GM12878 (cell line): ENCODE data around the gene BGLAP. TPM values are rescaled to one million over a fixed set of nuclear protein-coding genes. Genes with fewer than 3 reads are reported as not detected.

Experiments used
- ATAC-seq: fragments of 200-7000 bp; cut with Tn5 transposase; 3 replicates; pipeline ENCODE4 v1.9.1; 2020; ENCODE audit warnings: mild to moderate bottlenecking, moderate library complexity
- BruUV-seq: library from RNA; stranded (reverse); fragments of 400-500 nt; replicated peaks from 2 replicates; lab custom pipeline; 2021; lab: Mats Ljungman, UMichigan
- CTCF ChIA-PET: fragments of 300-600 bp; sonication (Branson Sonifier 250); formaldehyde crosslinking; extraction: SDS; loops from one replicate; lab custom pipeline; 2021; ENCODE audit warnings: inconsistent platforms; lab: Yijun Ruan, JAX
- POLR2A ChIA-PET: fragments of 350-600 bp; formaldehyde crosslinking; extraction: SDS; loops from one replicate; lab custom pipeline; 2021; ENCODE audit warnings: inconsistent platforms; lab: Charles Lee
- RAD21 ChIA-PET: fragments of 300-600 bp; sonication (Branson Sonifier 250); formaldehyde crosslinking; loops from one replicate; lab custom pipeline; 2023; ENCODE audit warnings: antibody characterized with exemption; ENCODE audit not compliant: unreplicated experiment; lab: Charles Lee
- SMC1A ChIA-PET: fragments of 300-600 bp; sonication (Branson Sonifier 250); formaldehyde crosslinking; loops from one replicate; lab custom pipeline; 2023; ENCODE audit not compliant: unreplicated experiment, uncharacterized antibody; lab: Charles Lee
- DNase-seq: peaks from one replicate; pipeline ENCODE4 v3.0.0-alpha.2; 2011; ENCODE audit warnings: low read depth, low spot score
- FAIRE-seq: peaks from 3 replicates; lab custom pipeline; 2011; peaks lifted over from hg19 to GRCh38; lab: Jason Lieb, UNC
- H2AFZ ChIP-seq: 2 replicates; pipeline ENCODE4 v1.6.0; 2011; ENCODE audit warnings: low read depth, low read length, control low read depth; ENCODE audit not compliant: control insufficient read depth
- H3K27ac ChIP-seq: 2 replicates; pipeline ENCODE4 v1.5.1; 2011; ENCODE audit warnings: control low read depth; ENCODE audit not compliant: control insufficient read depth, insufficient read depth
- H3K27me3 ChIP-seq, 2 experiments: replicated peaks in 1 of 2; 2 replicates each; pipeline versions ENCODE4 v1.6.0 to v1.6.1; 2011; ENCODE audit warnings: low read length in 1 of 2; ENCODE audit not compliant: control insufficient read depth in 2 of 2, insufficient read depth in 2 of 2
- H3K36me3 ChIP-seq, 2 experiments: 2 replicates each; pipeline ENCODE4 v1.5.1; 2011; ENCODE audit warnings: low read length in 1 of 2; ENCODE audit not compliant: control insufficient read depth in 2 of 2, insufficient read depth in 2 of 2
- H3K4me1 ChIP-seq: 2 replicates; pipeline ENCODE4 v1.6.1; 2011; ENCODE audit warnings: mild to moderate bottlenecking, low read length, moderate library complexity, mixed read lengths; ENCODE audit not compliant: control insufficient read depth, insufficient read depth
- H3K4me2 ChIP-seq: 2 replicates; pipeline ENCODE4 v1.6.0; 2011; ENCODE audit warnings: control low read depth; ENCODE audit not compliant: control insufficient read depth, insufficient read depth
- H3K4me3 ChIP-seq: fragments of 200-600 bp; sonication (generic); 2 replicates; pipeline ENCODE4 v1.5.1; 2016
- H3K79me2 ChIP-seq: 2 replicates; pipeline ENCODE4 v1.6.0; 2011; ENCODE audit warnings: low read length; ENCODE audit not compliant: control insufficient read depth, insufficient read depth
- H3K9ac ChIP-seq: 2 replicates; pipeline ENCODE4 v1.8.0; 2011; ENCODE audit warnings: low read length, control low read depth, mixed read lengths; ENCODE audit not compliant: control insufficient read depth, insufficient read depth
- H3K9me3 ChIP-seq: replicated peaks from 3 replicates; pipeline ENCODE4 v1.5.1; 2011; ENCODE audit warnings: mild to moderate bottlenecking, low read length; ENCODE audit not compliant: control insufficient read depth, insufficient read depth
- H4K20me1 ChIP-seq: 2 replicates; pipeline ENCODE4 v1.6.0; 2011; ENCODE audit not compliant: control insufficient read depth, insufficient read depth
- BHLHE40 ChIP-seq, 2 experiments: fragments of 450-650 bp in 1 of 2; IDR thresholded peaks; 2 replicates each; pipeline ENCODE4 v1.6.1; 2011 to 2017; ENCODE audit warnings: low read depth in 2 of 2, borderline replicate concordance in 1 of 2, improper control_type of control experiment in 1 of 2, low read length in 1 of 2, mild to moderate bottlenecking in 1 of 2
- BRCA1 ChIP-seq: IDR thresholded peaks from 2 replicates; pipeline ENCODE4 v1.6.1; 2011; ENCODE audit warnings: low read depth, low read length, improper control_type of control experiment
- CBX3 ChIP-seq: fragments of 200-600 bp; sonication (generic); IDR thresholded peaks from 2 replicates; pipeline ENCODE4 v1.6.1; 2016; ENCODE audit warnings: low read depth, borderline replicate concordance
- CREM ChIP-seq: IDR thresholded peaks from 2 replicates; pipeline ENCODE4 v1.6.1; 2014; ENCODE audit warnings: antibody characterized with exemption, low read depth
- EGR1 ChIP-seq, 2 experiments: IDR thresholded peaks; 1 replicate in 1 of 2; 2 replicates in 1 of 2; pipeline ENCODE4 v1.6.1; 2011 to 2012; ENCODE audit warnings: low read depth in 2 of 2, low read length in 2 of 2, borderline replicate concordance in 1 of 2, mild to moderate bottlenecking in 1 of 2, moderate library complexity in 1 of 2
- ELK1 ChIP-seq: IDR thresholded peaks from 2 replicates; pipeline ENCODE4 v1.6.1; 2012; ENCODE audit warnings: low read depth, low read length, improper control_type of control experiment
- ETV6 ChIP-seq, 2 experiments: fragments of 450-650 bp in 1 of 2; IDR thresholded peaks in 1 of 2; conservative IDR thresholded peaks in 1 of 2; 2 replicates each; pipeline ENCODE4 v1.6.1; 2014; ENCODE audit warnings: antibody characterized with exemption in 1 of 2, borderline replicate concordance in 1 of 2, low read depth in 1 of 2, mild to moderate bottlenecking in 1 of 2, moderate library complexity in 1 of 2
- MAX ChIP-seq: IDR thresholded peaks from 2 replicates; pipeline ENCODE4 v1.6.1; 2012; ENCODE audit warnings: low read depth, low read length, improper control_type of control experiment
- MTA2 ChIP-seq: fragments of 450-650 bp; IDR thresholded peaks from 2 replicates; pipeline ENCODE4 v1.6.1; 2016; ENCODE audit warnings: low read depth, mild to moderate bottlenecking, moderate library complexity
- PKNOX1 ChIP-seq: fragments of 450-650 bp; IDR thresholded peaks from 2 replicates; pipeline ENCODE4 v1.6.1; 2016; ENCODE audit warnings: mild to moderate bottlenecking
- ZBED1 ChIP-seq: IDR thresholded peaks from 2 replicates; pipeline ENCODE4 v1.6.1; 2016; ENCODE audit warnings: borderline replicate concordance
- ZNF274 ChIP-seq: IDR thresholded peaks from one replicate; pipeline ENCODE4 v1.8.0; 2011; ENCODE audit not compliant: insufficient read length, insufficient read depth
- ZNF622 ChIP-seq: fragments of 450-650 bp; IDR thresholded peaks from 2 replicates; pipeline ENCODE4 v1.6.1; 2017; ENCODE audit warnings: mild to moderate bottlenecking, inconsistent platforms
- WGBS: methylation state at CpG from one replicate; pipeline ENCODE4 v1.1.6; 2016; ENCODE audit warnings: low lambda C conversion rate; ENCODE audit not compliant: insufficient replicate concordance, insufficient coverage; ENCODE audit errors: missing lambda C conversion rate; 5-methylcytosine and 5-hydroxymethylcytosine counted together
- in situ Hi-C: fragments of 300-500 bp; cut with MboI; formaldehyde crosslinking; loops from 9 replicates; pipeline ENCODE4 v1.14.3; 2018; ENCODE audit warnings: mixed read lengths
- intact Hi-C: fragments of 100-400 bp; cut with micrococcal nuclease; formaldehyde crosslinking; loops from one replicate; pipeline ENCODE4 v1.14.2; 2022; ENCODE audit not compliant: unreplicated experiment
- polyA plus RNA-seq, 11 experiments: library from polyadenylated mRNA; depleted of rRNA in 4 of 11; unstranded in 6 of 11; stranded (reverse) in 5 of 11; fragments of >200 nt; fragmentation: Nextera tagmentation in 4 of 11; fragmentation: Illumina TruSeq in 1 of 11; extraction: Ambion mirVana in 4 of 11; extraction: Trizol in 1 of 11; gene quantifications; 1 replicate in 1 of 11; 2 replicates in 10 of 11; pipeline versions ENCODE4 v1.2.1 to v1.2.3, GENCODE V29; 2011 to 2016; ENCODE audit warnings: inconsistent platforms in 2 of 11, missing spikeins in 2 of 11, low read depth in 1 of 11
- total RNA-seq, 4 experiments: library from RNA; depleted of rRNA in 3 of 4; stranded (reverse); fragments of >200 nt in 3 of 4; fragmentation: Illumina TruSeq in 1 of 4; extraction: Trizol in 1 of 4; gene quantifications; 2 replicates each; pipeline versions ENCODE4 v1.2.1 to v1.2.3, GENCODE V29; 2013 to 2021

Gene BGLAP
- total and polyA plus RNA-seq, 10 of the 15 experiments (the other 5 are each of a cell fraction or from before 2014, with no cell fraction given), result 0.20 to 1.8 (median 0.40) TPM; not detected in 3

- ChIA-PET POLR2A (interaction anchor here (0.6 to 1.1 kb wide), 3 partner anchors 14 to 217 kb away, joined by 3 to 6 read pairs (median 4); no protein-coding TSS in a partner anchor), SMC1A (interaction anchor here (1.7 kb wide), 1 partner anchor 11 kb away, joined by 7 read pairs; the partner anchor contains the start of gene GLMP), CTCF (interaction anchor here (0.8 kb wide), 1 partner anchor 9 kb away, joined by 3 read pairs; no protein-coding TSS in a partner anchor), RAD21 (interaction anchor here (1.3 kb wide), 1 partner anchor 72 kb away, joined by 4 read pairs; the partner anchor contains the start of gene PMF1)
- Histone ChIP-seq H3K4me1 (peaks cover 14% of the 10 kb centered on the region; the same call in 1 of the 2 replicates), H3K9me3 (no peaks in the 10 kb centered on the region), H3K4me3 (no peak overlapping the region), H3K4me2 (no peak overlapping the region), H3K27me3 (no peaks in the 10 kb centered on the region), H3K79me2 (peaks cover 40% of the 10 kb centered on the region), H2AFZ (no peak overlapping the region), H4K20me1 (no peaks in the 10 kb centered on the region), H3K9ac (no peak overlapping the region; the same call in 1 of the 2 replicates), H3K36me3 (peaks cover 0 to 11% of the 10 kb centered on the region in 2 experiments; a peak in 2 of 4 replicates), H3K27ac (no peak overlapping the region)
- intact Hi-C loops (loop anchor here (10.0 kb wide), 1 partner anchor 190 kb away; no protein-coding TSS in a partner anchor), in situ Hi-C loops (no loop called here)
- TF ChIP-seq PKNOX1, result no peak
- 85% methylated on average over 4 of the region's 4 CpGs for WGBS
- ATAC-seq, result no peak
- BruUV-seq, result no TSS peak
- no peak for FAIRE-seq
- no peak for DNase-seq
Measured at GRCh38 chr1:156284757-156285156, 42.8 kb downstream of the BGLAP start.

- intact Hi-C loops (loop anchor here (10.0 kb wide), 1 partner anchor 191 kb away; no protein-coding TSS in a partner anchor), in situ Hi-C loops (no loop called here)
- POLR2A ChIA-PET, result interaction anchor here (0.6 to 1.0 kb wide), 2 partner anchors 14 to 27 kb away, joined by 4 to 5 read pairs; no protein-coding TSS in a partner anchor
- H2AFZ ChIP-seq, result no peak overlapping the region
- SMC1A ChIA-PET, result no interaction called here
- CTCF ChIA-PET, result interaction anchor here (0.8 kb wide), 1 partner anchor 8 kb away, joined by 3 read pairs; no protein-coding TSS in a partner anchor
- no peak overlapping the region for H3K4me2 ChIP-seq
- H3K27ac ChIP-seq, result no peak overlapping the region
- FAIRE-seq (no peak), ATAC-seq (no peak), DNase-seq (no peak)
- peaks cover 0 to 7% of the 10 kb centered on the region in 2 experiments; a peak in 2 of 4 replicates for H3K36me3 ChIP-seq
- H3K4me3 ChIP-seq, result no peak overlapping the region
- no peak overlapping the region for H3K9ac ChIP-seq
- peaks cover 33% of the 10 kb centered on the region for H3K79me2 ChIP-seq
- no TSS peak for BruUV-seq
- H3K4me1 ChIP-seq, result peaks cover 7% of the 10 kb centered on the region; the same call in 1 of the 2 replicates
- no peaks in the 10 kb centered on the region for H3K9me3 ChIP-seq
- no peaks in the 10 kb centered on the region for H4K20me1 ChIP-seq
- 91% methylated on average over 21 of the region's 21 CpGs for WGBS
- H3K27me3 ChIP-seq, result no peaks in the 10 kb centered on the region
- RAD21 ChIA-PET, result no interaction called here
- TF ChIP-seq ETV6 (conservative IDR thresholded peaks at IDR 0.05 in 1 of 2, IDR thresholded peaks at IDR 0.05 in 1 of 2; ENCODE audit: borderline replicate concordance in 1 of 2, low read depth in 1 of 2) (no peak), EGR1 (IDR thresholded peaks at IDR 0.05; ENCODE audit: borderline replicate concordance in 1 of 2, low read depth in 2 of 2, low read length in 2 of 2) (no peak), ZNF274 (no peak), BRCA1 (no peak), ZNF622 (no peak), CBX3 (no peak), ZBED1 (no peak), MAX (no peak), ELK1 (no peak), CREM (no peak), BHLHE40 (IDR thresholded peaks at IDR 0.05; ENCODE audit: borderline replicate concordance in 1 of 2, low read depth in 2 of 2, low read length in 1 of 2) (no peak), MTA2 (no peak)
Measured at GRCh38 chr1:156285437-156285836, 43.5 kb downstream of the BGLAP start.
